Fibroblast of the aortic adventitia (primary cell): ENCODE measurements around the gene PGBD2. TPM values are rescaled to one million over a fixed set of nuclear protein-coding genes. Genes with fewer than 3 reads are reported as not detected.
"Not testable (repeated sequence)": the region's sequence is repeated elsewhere in the genome, so short reads cannot be mapped to it uniquely, and the experiment has no call there.

ENCODE experiments used
- DNase-seq: peaks from one replicate; pipeline ENCODE4 v3.0.0-alpha.2; 2010; ENCODE audit warnings: low read depth
- H3K4me3 ChIP-seq: 2 replicates; pipeline ENCODE4 v1.5.1; 2011; ENCODE audit warnings: low read depth, mild to moderate bottlenecking, control low read depth, low read length, moderate library complexity
- CTCF ChIP-seq: IDR thresholded peaks from 2 replicates; pipeline ENCODE4 v1.5.1; 2011; ENCODE audit warnings: mild to moderate bottlenecking, low read length, control low read depth, inconsistent platforms; ENCODE audit not compliant: insufficient read depth
- total RNA-seq: library from RNA; depleted of rRNA; stranded (reverse); fragments of >200 nt; gene quantifications from 2 replicates; pipeline ENCODE4 v1.2.3, GENCODE V29; 2012; ENCODE audit warnings: low replicate concordance

PGBD2 gene
- total RNA-seq, 1 donor, result 3.1 TPM

GRCh38 chr1:248914796-248915381 lies 8.9 kb downstream of the PGBD2 start:
- H3K4me3 ChIP-seq, result no peak overlapping the region
- no peak for DNase-seq
- no peak for TF ChIP-seq CTCF

- no peak for DNase-seq
- TF ChIP-seq CTCF, result no peak
- no peak overlapping the region for H3K4me3 ChIP-seq
These were observed 12.1 kb downstream of the PGBD2 start for GRCh38 chr1:248918131-248918530.

- TF ChIP-seq CTCF, result no peak
- DNase-seq, result no peak
These were observed 17.6 kb downstream of the PGBD2 start for GRCh38 chr1:248923352-248924338.

GRCh38 chr1:248924696-248925532 lies 18.9 kb downstream of the PGBD2 start:
- DNase-seq, result peak; percentile 61
- no peak overlapping the region for H3K4me3 ChIP-seq
- TF ChIP-seq CTCF, result peak; percentile 70

More at GRCh38 chr1:248923352-248924338, 17.6 kb downstream of the PGBD2 start:
- no peak overlapping the region for H3K4me3 ChIP-seq

- not testable (repeated sequence) for DNase-seq, H3K4me3 ChIP-seq
These were observed 19.8 kb downstream of the PGBD2 start for GRCh38 chr1:248925859-248926258.

GRCh38 chr1:248926401-248927182 lies 20.6 kb downstream of the PGBD2 start:
- no peak for TF ChIP-seq CTCF
- peak; percentile 35 for DNase-seq
- no peak overlapping the region for H3K4me3 ChIP-seq

- DNase-seq, result not testable (repeated sequence)
These were observed 21.2 kb downstream of the PGBD2 start for GRCh38 chr1:248927283-248927682.

GRCh38 chr1:248928122-248928521 lies 22.1 kb downstream of the PGBD2 start:
- not testable (repeated sequence) for DNase-seq

More at GRCh38 chr1:248927283-248927682, 21.2 kb downstream of the PGBD2 start:
- H3K4me3 ChIP-seq, result not testable (repeated sequence)

GRCh38 chr1:248930037-248930436 lies 24.0 kb downstream of the PGBD2 start:
- not testable (repeated sequence) for DNase-seq, H3K4me3 ChIP-seq

More at GRCh38 chr1:248928122-248928521, 22.1 kb downstream of the PGBD2 start:
- H3K4me3 ChIP-seq, result not testable (repeated sequence)

GRCh38 chr1:248938173-248938809 lies 32.3 kb downstream of the PGBD2 start:
- not testable (repeated sequence) for H3K4me3 ChIP-seq, DNase-seq
